ENCODE results near the gene NCAPH2. TPM values are rescaled to one million over a fixed set of nuclear protein-coding genes. Genes with fewer than 3 reads are reported as not detected.

Gene NCAPH2
- total RNA-seq, 1 donor from 2014 or later, result 41.2 TPM

- H3K4me2 ChIP-seq, result no peak overlapping the region
- Mint-ChIP-seq H3K27ac (no peak overlapping the region), H3K36me3 (peaks cover 4% of the 10 kb centered on the region), H3K27me3 (ENCODE audit: insufficient read depth, low read depth) (no peaks in the 10 kb centered on the region), H3K4me1 (peaks cover 9% of the 10 kb centered on the region), H3K9me3 (no peaks in the 10 kb centered on the region), H3K4me3 (no peak overlapping the region)
- H3K27ac ChIP-seq, result no peak overlapping the region
- H3K9me3 ChIP-seq (ENCODE audit: low read depth), result no peaks in the 10 kb centered on the region
- peaks cover 23% of the 10 kb centered on the region for H4K20me1 ChIP-seq (ENCODE audit: low read depth)
- H2AFZ ChIP-seq (replicated peaks), result no peak overlapping the region
- H3K36me3 ChIP-seq, result no peaks in the 10 kb centered on the region
- no peak for TF ChIP-seq CTCF (IDR thresholded peaks at IDR 0.05)
- no peak for TF ChIP-seq EZH2phosphoT487 (IDR thresholded peaks at IDR 0.05)
- no peak overlapping the region for H3K4me3 ChIP-seq
- DNase-seq (ENCODE audit: low spot score), result no peak
- H3K9ac ChIP-seq, result no peak overlapping the region
- peaks cover 19% of the 10 kb centered on the region for H3K79me2 ChIP-seq (ENCODE audit: low read depth)
- H3K27me3 ChIP-seq, result no peaks in the 10 kb centered on the region
- peaks cover 6% of the 10 kb centered on the region for H3F3A ChIP-seq (ENCODE audit: low read depth)
- H3K4me1 ChIP-seq, result peaks cover 16% of the 10 kb centered on the region
Measured at GRCh38 chr22:50504369-50505211, 3.4 kb upstream of the NCAPH2 start.

GRCh38 chr22:50505276-50505775 is 2.7 kb upstream of the NCAPH2 start:
- Mint-ChIP-seq H3K9me3 (no peaks in the 10 kb centered on the region), H3K36me3 (peaks cover 4% of the 10 kb centered on the region), H3K4me3 (no peak overlapping the region), H3K27me3 (ENCODE audit: insufficient read depth, low read depth) (no peaks in the 10 kb centered on the region), H3K27ac (no peak overlapping the region), H3K4me1 (peaks cover 11% of the 10 kb centered on the region)
- Histone ChIP-seq H3K4me1 (peaks cover 16% of the 10 kb centered on the region), H3K79me2 (ENCODE audit: low read depth) (peaks cover 27% of the 10 kb centered on the region), H3K27ac (no peak overlapping the region), H3K4me2 (no peak overlapping the region), H2AFZ (replicated peaks) (no peak overlapping the region), H3K4me3 (no peak overlapping the region), H3K9me3 (ENCODE audit: low read depth) (no peaks in the 10 kb centered on the region), H3K27me3 (no peaks in the 10 kb centered on the region), H4K20me1 (ENCODE audit: low read depth) (peaks cover 25% of the 10 kb centered on the region), H3K9ac (no peak overlapping the region), H3K36me3 (no peaks in the 10 kb centered on the region), H3F3A (ENCODE audit: low read depth) (peaks cover 6% of the 10 kb centered on the region)
- DNase-seq (ENCODE audit: low spot score), result no peak
- no peak for TF ChIP-seq EZH2phosphoT487 (IDR thresholded peaks at IDR 0.05)
- TF ChIP-seq EZH2 (IDR thresholded peaks at IDR 0.05), result no peak
- no peak for TF ChIP-seq CTCF (IDR thresholded peaks at IDR 0.05)

GRCh38 chr22:50505776-50506610 is 2.0 kb upstream of the NCAPH2 start:
- H3K9ac ChIP-seq, result no peak overlapping the region
- peak overlapping the region; percentile 72 for H3K4me3 ChIP-seq
- Mint-ChIP-seq H3K4me1 (peaks cover 11% of the 10 kb centered on the region), H3K27ac (no peak overlapping the region), H3K36me3 (peaks cover 2% of the 10 kb centered on the region), H3K4me3 (peak overlapping the region; percentile 97), H3K27me3 (ENCODE audit: insufficient read depth, low read depth) (no peaks in the 10 kb centered on the region), H3K9me3 (no peaks in the 10 kb centered on the region)
- peaks cover 33% of the 10 kb centered on the region for H3K79me2 ChIP-seq (ENCODE audit: low read depth)
- H4K20me1 ChIP-seq (ENCODE audit: low read depth), result peaks cover 25% of the 10 kb centered on the region
- peak overlapping the region; percentile 98 for H3K4me2 ChIP-seq
- no peak for DNase-seq (ENCODE audit: low spot score)
- H3K27ac ChIP-seq, result no peak overlapping the region
- no peaks in the 10 kb centered on the region for H3K27me3 ChIP-seq
- no peak for TF ChIP-seq EZH2phosphoT487 (IDR thresholded peaks at IDR 0.05)
- TF ChIP-seq EZH2 (IDR thresholded peaks at IDR 0.05), result no peak
- TF ChIP-seq CTCF (IDR thresholded peaks at IDR 0.05), result no peak
- H3K36me3 ChIP-seq, result no peaks in the 10 kb centered on the region
- H2AFZ ChIP-seq (replicated peaks), result no peak overlapping the region
- peaks cover 16% of the 10 kb centered on the region for H3K4me1 ChIP-seq
- no peaks in the 10 kb centered on the region for H3K9me3 ChIP-seq (ENCODE audit: low read depth)
- peaks cover 6% of the 10 kb centered on the region for H3F3A ChIP-seq (ENCODE audit: low read depth)

All from neural progenitor cell (in vitro differentiated cells).